Measurements from ENCODE around the gene ADAMTS2.

Gene ADAMTS2

DNA sequence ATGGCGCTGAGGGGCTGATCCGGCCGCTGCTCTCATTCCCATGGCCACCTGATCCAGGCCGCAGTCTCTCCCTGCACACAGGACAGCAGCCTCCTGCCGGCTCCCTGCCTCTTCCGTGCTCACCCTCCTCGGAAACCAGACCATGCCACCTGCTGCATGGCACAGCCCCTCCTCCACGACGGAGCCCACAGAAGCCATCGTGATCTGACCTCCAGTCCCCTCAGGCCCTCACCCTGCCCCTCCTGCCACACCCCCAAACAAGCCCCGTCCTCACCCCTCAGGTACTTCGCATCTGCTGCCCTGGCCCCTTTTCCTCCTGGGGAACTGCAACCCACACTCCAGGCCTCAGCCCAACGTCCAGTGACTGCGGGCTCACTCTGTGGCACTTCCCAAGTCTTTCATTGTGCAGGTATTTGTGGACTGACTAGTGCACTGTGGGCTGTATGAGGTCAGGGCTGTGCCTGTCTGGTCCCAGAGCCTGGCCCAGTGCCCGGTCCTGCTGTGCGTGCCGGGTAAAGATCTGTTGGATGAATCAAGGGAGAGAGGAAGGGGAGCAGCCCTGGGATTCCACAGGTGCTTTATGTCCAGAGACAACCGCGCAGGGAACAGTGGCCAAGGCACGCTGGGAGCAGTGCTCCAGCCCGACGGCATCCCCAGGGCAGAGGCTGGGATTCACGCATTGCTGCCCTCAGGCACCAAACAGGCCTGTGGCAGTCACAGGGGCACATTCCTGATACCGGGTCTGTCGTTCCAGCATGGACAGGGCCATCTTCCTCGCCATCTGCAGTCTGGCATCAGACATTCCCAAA is 86.1 kb downstream of the ADAMTS2 start:
- DNase-seq = no peak

DNA sequence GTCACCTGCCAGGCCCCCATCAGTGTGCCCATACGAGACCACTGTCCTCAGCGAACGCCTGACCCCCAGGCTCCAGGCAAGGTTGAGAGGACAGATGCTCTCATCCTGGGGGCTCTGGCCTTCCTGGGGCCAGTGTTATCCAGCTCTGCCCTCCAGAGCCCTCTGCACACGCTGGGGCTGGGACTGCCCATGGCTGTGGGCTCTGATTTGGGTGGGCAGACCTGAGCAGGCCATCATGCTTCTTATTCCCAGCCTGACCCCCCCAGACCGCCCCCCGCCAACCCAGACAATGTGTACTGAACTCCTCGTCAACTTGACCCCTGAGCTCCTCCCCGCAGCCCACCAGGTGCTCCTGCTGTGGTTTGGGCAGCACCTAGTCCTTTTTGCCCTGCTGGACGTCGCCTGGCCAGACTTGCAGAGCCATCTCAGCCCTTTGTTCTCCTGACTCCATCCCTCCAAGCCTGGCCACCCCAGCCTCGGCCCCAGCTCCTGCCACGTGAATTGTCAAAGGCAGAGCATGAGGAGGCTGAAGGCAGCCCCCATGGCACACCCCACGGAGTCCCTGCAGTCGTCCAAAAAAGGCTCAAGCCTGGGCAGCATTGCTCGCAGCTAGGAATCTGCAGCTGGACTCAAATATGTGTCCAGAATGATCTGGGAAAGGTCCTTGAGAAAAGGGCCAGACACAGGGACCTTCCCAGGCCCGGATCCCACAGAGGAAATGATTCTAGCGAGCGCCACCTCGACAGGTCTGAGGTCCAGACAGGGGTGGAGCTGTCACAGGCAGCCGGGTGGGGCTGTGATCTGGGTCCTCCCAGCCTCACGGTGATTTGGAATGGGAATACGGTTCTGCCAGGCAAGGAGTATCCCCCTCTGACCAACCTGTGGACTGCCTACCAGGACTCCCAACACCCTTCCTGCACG is 87.0 kb downstream of the ADAMTS2 start:
- no peak for DNase-seq

DNA sequence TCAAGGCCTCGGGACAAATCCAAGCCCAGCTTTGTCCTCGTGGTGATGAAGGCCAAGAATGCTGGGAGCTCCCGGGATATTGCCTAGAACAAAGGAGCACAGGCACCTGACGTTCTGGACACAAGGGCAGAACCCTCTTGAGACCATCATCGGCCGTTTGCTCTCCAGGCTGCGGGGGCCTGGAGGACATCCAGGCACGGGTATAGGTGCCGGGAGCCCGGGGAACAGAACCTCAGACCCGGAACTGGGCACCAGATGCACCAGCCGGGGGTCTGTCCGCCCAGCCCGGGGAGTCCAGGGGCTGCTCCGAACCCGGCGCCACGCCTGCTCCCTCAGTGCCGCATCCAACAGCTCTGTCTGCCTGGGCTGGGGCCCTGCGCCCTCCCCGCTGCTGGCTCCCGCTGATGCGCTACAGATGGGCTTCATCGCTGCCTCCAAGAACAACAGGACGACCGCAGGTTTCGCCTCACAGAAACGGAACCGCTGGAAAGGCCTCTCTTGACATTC is 88.0 kb downstream of the ADAMTS2 start:
- DNase-seq = no peak

DNA sequence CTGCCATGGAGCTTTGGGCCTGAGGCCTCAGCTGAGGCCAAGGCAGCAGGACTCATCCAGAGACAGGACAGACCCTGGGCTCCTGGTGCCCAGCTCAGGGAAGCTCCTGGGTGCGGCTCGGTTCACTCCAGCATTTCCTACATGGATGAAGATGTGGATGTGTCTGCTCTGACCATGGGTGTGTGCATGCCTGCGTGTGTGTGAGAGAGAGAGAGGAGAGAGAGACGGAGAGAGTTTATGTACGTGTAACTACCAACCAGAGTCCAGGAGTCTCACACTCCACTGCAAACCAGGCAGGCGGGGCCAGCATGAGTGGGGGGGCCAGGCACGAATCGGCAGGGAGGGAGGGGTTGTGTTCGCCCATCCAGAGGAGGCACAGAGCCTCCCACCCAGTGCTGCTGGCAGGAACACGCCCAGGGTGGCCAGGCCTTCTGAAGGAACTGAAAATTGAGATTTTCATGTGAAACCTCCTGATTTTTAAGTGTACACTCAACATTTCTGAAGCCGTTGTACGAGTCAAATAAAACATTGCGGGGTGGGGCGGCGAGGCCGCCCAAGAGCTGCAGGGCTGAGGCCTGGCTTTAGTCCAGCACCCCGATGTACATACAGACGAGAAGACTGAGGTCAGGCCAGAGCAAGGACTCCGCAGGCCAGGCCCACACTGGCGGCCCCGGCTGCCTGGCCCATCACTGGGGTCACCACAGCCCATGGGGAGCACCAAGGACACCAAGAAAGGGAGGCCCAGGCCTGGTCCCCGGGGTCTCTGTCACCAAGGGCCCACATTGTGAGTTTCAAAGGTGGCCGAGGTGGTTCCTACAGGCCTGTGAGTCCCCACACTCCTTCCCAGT is 88.7 kb downstream of the ADAMTS2 start:
- no peak for DNase-seq

DNA sequence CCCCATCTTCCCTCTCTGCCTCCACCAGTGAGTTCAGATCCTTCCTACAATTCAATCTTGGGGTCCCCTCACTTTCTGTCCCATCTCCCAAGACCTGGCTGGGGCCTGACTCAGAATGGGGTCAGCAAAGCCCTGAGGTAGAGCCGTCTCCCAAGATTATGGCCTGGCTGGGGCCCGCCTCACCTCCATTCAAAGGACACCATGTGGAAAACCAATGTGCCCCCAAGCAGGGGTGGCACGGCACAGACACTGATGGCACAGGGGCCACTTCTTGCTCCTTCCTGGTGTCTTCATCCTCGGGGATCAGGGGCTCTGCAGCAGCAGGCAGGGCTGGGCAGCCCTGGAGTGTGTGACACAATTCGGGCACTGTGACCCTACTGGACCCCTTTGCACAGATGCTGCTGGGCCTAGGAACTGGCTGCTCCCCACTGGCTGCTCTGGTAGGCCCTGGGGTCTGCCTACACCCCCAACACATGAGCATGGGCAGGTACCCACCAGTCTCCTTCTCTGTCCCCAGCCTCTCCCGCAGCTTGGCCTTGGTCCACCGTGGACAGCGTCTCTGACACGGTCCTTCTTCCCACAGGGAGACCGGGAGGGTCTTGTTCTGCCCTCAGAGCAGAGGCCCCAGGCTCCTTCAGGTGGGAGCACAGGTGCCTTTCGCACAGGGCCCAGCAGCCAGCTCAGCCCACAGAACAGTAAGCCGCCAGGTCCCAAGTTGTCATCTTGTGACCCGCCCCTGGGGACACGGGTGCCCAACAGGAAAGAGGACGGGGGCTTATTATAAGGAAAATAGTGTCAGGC is 89.5 kb downstream of the ADAMTS2 start:
- no peak for DNase-seq

DNA sequence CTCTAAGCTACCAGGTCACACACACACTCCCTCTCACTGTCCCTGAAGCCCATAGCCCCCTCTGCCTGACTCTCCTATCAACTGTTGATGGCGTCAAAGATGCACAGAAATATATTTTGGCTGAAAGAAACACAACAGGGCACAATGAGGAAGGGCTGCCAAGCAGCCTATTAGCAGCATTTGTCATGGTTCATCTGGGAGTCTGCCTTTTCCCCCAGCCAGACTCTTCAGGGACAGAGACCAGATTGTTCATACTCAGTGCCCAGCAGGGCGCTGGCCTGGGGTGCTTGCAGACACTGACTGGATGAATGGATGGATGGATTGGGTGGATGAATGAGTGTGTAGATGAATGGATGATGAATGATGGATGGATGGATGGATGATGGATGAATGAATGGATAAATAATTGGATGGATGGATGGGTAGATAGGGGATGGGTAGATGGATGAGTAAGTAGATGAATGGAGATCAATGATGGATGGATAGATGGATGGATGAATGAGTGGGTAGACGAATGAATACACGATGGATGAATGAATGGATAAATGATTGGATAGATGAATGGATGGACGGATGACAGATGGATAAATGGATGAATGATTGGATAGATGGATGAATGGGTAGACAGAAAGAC is 90.5 kb downstream of the ADAMTS2 start:
- no peak for DNase-seq

DNA sequence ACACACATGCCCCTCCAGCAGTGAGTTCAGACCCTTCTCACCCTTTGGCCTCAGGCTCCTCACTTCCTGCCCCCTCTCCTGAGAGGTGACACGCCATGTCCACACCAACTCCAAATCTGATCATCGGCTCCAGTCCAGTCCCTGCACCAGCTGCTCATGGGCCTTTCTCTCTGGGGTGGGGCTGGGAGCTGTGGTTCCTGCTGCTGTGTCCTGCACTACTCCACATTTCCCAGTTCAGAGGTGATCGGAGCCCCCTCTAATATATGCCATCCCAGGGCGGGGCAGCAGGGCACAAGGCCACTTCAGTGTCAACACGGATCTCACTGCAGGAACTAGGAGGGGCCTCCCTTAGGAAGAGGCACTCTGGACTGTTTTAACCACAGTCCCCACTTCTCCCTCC is 91.5 kb downstream of the ADAMTS2 start:
- no peak for DNase-seq

DNA sequence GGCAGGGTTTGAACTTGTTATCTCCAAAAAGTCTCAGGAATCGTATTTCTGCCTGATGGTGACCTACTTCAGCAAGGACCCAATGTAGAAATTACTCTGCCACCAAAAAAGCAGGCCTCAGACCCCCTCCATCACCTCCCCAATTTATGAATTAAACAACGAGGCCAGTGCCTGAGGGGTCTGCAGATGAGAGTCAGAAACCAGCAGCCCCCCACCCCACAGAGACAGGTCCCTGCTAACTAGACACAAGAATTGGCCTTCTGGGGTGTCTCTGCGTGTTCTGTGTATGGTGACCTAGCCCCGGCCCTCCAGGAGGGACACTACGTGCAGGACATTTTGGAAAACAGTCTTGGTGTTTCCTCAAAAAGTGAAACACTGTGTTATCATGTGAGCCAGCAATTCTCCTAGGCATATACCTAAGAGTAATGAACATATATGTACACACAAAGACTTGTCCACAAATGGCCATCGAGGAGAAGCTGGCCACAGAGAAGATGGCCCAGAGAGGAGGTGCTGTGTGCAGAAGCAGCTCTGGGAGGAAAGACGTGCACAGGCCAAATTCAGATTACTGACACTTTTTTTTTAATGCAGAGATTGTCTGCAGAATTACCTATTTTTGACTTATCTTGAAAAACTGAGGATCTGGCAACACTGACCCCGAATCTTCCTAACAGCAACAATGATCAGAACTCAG is 93.8 kb downstream of the ADAMTS2 start:
- DNase-seq = no peak

DNA sequence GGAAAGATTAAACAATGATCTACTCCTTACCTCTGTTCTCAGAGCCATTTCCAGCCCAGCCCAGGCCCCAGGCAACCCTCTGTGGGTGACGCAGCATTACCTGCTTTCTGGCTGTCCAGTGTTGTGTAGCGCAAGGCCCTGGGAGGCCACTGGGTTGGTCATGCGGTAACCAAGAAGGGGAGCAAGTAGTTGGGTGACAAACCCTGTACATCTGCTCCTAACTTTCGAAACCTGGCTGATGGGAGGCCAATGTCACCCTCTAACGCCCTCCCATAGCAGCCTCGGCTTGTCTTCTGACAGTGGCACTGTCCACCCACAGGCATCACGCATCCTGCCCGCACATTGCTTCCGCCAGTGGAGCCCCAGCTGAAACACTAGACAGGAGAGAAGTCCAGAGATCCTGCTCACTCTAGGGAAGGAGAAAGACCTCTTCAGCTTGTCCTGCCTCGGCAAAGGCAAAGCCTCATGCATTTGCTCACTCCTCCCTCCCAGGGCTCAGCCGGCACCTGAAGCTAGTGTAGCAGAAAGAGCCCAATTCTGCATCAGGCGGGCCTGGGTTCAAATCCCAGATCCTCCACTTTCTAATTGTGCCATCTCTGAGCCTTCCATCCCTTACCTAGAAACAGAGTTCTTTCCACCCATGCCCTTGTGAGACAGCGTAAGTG is 94.6 kb downstream of the ADAMTS2 start:
- no peak for DNase-seq

DNA sequence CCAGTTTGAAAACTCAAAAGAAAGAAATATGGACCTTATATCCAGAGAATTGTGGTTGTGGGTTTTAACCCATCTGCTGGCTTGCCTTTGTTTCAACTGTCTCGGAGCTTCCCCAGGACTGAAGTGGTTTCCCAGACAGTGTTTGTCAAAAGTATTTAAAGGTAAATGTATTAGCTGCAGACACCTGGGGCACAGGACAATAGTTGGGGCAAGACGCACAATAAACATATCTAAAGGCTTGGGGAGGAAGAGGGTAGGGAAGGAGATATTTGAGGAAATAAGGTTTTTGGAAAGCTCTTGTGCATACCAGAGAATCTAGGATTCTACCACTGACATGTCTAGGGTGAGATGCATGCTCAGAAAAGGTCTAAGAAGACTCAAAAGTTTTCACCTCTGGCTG is 99.0 kb downstream of the ADAMTS2 start:
- no peak for DNase-seq

DNA sequence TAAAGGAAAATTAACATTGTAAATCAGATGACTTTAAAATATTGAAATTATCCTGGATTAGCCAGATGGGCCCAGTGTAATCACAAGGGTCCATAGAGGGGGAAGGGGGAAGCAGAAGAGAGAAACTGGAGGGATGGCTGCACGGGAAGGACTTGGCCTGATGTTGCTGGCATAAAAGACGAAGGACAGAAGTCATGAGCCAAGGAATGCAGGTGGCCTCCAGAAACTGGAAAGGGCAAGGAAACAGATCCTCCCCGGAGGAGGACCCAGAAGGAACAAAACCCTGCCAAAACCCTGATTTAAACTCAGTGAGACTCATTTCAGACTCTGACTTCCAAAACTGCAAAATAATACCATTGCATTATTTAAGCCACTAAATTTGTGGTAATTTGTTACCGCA is 100.2 kb downstream of the ADAMTS2 start:
- no peak for DNase-seq

DNA sequence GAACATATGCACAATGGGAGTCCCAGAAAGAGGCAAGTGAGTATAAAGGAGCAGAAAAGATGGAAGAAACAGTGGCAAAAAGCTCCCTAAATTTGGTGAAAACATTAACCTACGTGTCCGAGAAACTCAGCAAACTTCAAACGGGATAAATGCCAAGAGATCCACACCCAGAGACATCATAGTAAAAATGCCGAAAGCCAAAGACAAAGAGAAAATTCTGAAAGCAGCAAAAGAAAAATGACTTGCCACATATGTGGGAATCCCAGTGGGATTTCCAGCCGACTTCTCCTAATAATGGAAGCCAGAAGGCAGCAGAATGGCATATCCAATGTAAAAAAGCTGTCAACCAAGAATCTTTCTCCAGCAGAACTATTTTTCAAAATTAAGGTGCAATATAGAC is 101.2 kb downstream of the ADAMTS2 start:
- no peak for DNase-seq

DNA sequence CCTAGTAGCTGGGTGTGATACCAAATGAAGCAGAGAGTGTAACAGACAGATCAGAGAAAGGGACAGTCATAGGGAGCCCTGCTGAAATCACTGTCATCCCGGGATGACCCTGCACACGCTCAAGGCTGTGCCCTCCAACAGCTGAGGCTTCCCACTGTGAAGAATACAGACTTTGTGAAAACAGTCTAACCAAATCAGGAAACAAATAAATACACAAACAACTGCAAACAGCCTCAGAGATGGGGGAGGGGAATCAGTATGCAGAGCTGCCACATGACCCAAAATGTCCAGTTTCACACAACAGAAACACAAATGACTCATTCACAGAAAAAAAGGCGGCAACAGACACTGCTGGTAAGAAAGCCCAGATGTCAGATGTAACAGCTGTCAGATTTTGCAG is 101.9 kb downstream of the ADAMTS2 start:
- peak in 35 of 58 donors; percentile 6 to 86 (median 43) for DNase-seq

DNA sequence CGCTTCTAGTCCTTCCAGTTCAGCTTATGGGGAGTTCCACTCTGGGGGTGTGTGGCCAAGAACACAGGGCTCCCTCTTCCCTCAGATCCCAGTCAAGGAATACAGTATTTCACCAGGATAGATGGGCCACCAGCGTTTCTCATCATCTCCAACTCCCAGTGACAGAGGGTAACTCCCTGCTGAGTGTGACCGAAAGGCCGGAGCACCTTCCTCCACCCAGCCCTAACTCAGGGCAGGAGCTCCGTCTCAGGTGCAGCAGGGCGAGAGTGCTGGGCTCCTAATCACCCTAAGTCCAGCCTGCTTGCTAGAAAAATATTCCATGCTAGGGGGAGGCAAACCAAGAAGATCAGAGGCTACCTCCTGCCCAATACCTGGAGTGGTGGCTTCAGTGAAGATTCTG is 102.6 kb downstream of the ADAMTS2 start:
- DNase-seq = no peak

DNA sequence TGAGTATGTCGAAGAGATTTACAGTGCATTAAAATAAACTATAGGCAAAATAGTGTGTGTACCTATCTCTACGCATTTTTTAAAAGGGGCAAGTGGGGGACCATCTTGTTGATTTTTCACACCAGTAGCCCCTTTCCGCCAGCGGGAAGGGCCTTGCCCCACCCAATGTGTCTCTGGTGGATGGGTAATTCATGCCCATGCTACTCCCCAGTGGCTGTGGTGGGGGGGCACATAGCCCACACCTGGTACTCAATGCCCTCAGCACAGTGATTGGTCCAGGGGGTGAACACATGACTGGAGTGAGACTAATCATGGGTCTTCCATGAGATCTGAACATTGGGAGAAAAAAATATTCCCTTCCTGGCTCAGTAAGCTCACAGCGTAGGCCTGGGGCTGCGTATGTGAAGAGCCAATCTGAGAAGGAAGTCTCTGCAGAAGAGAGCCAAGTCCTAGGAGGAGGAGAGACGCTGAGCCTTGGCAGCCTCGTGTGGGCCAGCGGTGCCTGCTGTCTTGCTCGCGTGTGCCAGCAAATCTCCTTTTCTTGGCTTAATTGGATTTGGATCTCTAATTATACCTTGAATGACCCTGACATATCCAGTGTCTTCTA is 103.4 kb downstream of the ADAMTS2 start:
- peak in 1 of 58 donors; percentile 17 for DNase-seq

DNA sequence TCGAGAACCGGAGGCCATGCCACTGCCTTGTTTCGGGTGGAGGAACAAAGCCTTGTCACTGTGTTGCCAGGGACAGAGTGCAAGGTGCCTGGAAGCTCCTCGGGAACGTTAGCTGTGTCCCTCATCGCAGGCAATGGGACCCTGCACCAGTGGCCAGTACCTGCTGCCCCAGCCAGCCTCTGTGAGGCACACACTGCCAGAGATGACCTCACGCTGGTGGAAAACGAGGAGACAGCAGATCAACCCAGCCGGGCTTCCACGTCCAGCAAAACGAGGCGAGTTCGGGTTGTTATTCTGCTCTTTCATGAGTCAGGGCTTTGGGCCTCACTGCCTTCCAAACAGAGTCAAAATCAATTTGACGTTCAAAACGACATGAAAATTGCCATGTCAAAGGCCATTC is 104.1 kb downstream of the ADAMTS2 start:
- DNase-seq = no peak

DNA sequence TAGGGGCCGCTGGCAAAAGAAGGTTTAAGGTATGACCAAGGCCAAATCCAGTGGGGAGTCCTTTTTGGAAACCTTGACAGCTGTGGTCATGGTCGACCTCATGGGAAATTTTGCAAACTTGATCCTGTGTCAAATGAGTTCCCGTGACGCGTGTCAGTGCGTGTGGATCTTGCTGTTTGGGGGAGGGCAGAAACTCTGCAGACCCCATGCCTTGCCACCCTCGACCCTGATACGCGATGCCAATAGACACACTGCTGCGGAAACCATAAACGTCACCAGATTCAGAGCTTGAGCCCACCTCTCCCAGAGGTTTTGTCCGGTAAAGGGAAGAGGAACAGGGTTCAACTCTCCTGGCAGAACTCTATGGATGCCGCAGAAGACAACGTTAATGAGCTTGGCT is 104.7 kb downstream of the ADAMTS2 start:
- no peak for DNase-seq

Measured in anterior cingulate cortex (tissue), 58 donors.